ENCODE data around the gene GRK4.

DNA sequence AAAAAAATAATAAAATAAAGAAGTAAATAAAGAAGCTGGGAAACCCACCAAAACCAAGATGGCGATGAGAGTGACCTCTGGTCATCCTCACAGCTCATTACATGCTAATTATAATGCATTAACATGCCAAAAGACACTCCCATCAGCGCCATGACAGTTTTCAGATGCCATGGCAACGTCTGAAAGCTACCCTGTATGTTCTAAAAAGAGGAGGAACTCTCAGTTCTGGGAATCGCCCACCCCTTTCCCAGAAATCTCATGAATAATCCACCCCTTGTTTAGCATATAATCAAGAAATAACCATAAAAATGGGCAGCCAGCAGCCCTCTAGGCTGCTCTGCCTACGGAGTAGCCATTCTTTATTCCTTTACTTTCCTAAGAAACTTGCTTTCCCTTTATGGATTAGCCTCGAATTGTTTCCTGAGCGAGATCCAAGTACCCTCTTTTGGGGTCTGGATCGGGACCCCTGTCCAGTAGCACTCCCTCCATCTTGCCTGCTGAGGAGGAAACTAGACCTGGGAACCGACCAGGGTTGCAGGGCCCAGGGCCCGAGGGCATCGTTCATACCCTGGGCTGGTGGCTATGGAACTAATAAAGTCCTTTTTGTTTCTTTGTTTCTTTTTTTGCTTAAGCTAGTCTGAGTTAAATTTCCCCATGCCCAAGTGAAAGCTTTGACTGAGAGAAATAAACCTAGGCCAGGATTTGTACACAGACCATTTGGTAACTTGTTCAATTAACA, 80.1 kb downstream of the GRK4 start:
- no peak for TF ChIP-seq EZH2phosphoT487 (IDR thresholded peaks at IDR 0.05; ENCODE audit: insufficient read depth, low read depth)
- no peak for TF ChIP-seq EZH2 (IDR thresholded peaks at IDR 0.05; ENCODE audit: insufficient read depth, poor library complexity, severe bottlenecking)

All from GM23248 (cell line).